ENCODE measurements around the gene ZXDB. TPM values are rescaled to one million over a fixed set of nuclear protein-coding genes. Genes with fewer than 3 reads are reported as not detected.

Gene ZXDB
- total RNA-seq (2022; extraction: Qiagen RNA extraction): 8.8 to 11.4 TPM (median 9.9 TPM) in 5 replicates

GRCh38 chrX:57591284-57592159, at the start of gene ZXDB:
Gene ZXDB, plus strand, starts transcription at chrX:57592011. Its CDS starts 38 bp downstream, at chrX:57592049.

Other genes with a start within 250 kb of the ZXDB start
- not detected in 5 replicates for gene NLRP2B, start 88.2 kb downstream of the ZXDB start, total RNA-seq (2022; extraction: Qiagen RNA extraction)

All from A549 treated with AZD2906 at 1 μM for 4 hours (cell line).